SU-DHL-6 (cell line): ENCODE results near the gene PIGT.

Experiments
- H2AFZ ChIP-seq: fragments of 200-600 bp; sonication (generic); 2 replicates; pipeline ENCODE4 v1.6.1; 2014; ENCODE audit warnings: low read depth, mild to moderate bottlenecking, moderate library complexity, mixed read lengths, antibody characterized with exemption, low read length; ENCODE audit not compliant: severe bottlenecking
- H3F3A ChIP-seq: fragments of 200-600 bp; shearing (Covaris generic); 2 replicates; pipeline ENCODE4 v1.6.0; 2016; ENCODE audit warnings: antibody characterized with exemption, mild to moderate bottlenecking; ENCODE audit not compliant: insufficient read depth
- H3K27ac ChIP-seq: fragments of 200-600 bp; sonication (generic); 2 replicates; pipeline ENCODE4 v1.5.1; 2016; ENCODE audit warnings: low read depth, mild to moderate bottlenecking, low read length, moderate library complexity, mixed read lengths
- H3K27me3 ChIP-seq: fragments of 200-600 bp; sonication (generic), shearing (Covaris generic); 2 replicates; pipeline ENCODE4 v1.6.0; 2014; ENCODE audit warnings: mild to moderate bottlenecking, low read length
- H3K36me3 ChIP-seq: fragments of 200-600 bp; sonication (generic); 2 replicates; pipeline ENCODE4 v1.6.1; 2014; ENCODE audit warnings: mild to moderate bottlenecking, low read length, mixed read lengths
- H3K4me2 ChIP-seq: fragments of 300-600, 200-600 bp; shearing (Covaris generic), sonication (generic); 2 replicates; pipeline ENCODE4 v1.6.0; 2014; ENCODE audit warnings: low read length, low read depth, mild to moderate bottlenecking; ENCODE audit not compliant: poor library complexity, severe bottlenecking
- H3K4me3 ChIP-seq: fragments of 200-600 bp; sonication (generic); 2 replicates; pipeline ENCODE4 v1.5.1; 2014; ENCODE audit warnings: antibody characterized with exemption, low read length, mild to moderate bottlenecking, mixed read lengths; ENCODE audit not compliant: insufficient read depth, poor library complexity, severe bottlenecking
- H3K79me2 ChIP-seq: fragments of 200-600 bp; sonication (generic); 2 replicates; pipeline ENCODE4 v1.6.1; 2014; ENCODE audit warnings: mild to moderate bottlenecking, low read length, moderate library complexity; ENCODE audit not compliant: insufficient read depth
- H3K9ac ChIP-seq: fragments of 200-600 bp; sonication (generic); 2 replicates; pipeline ENCODE4 v1.7.0; 2014; ENCODE audit warnings: mild to moderate bottlenecking, low read length
- H3K9me2 ChIP-seq: fragments of 200-600 bp; sonication (generic); replicated peaks from 2 replicates; pipeline ENCODE4 v1.6.1; 2014; ENCODE audit warnings: low read length; ENCODE audit not compliant: insufficient read depth
- H3K9me3 ChIP-seq: fragments of 200-600 bp; sonication (generic); 2 replicates; pipeline ENCODE4 v1.6.1; 2014; ENCODE audit warnings: low read length, mixed read lengths; ENCODE audit not compliant: insufficient read depth
- H4K20me1 ChIP-seq: fragments of 200-600 bp; sonication (generic); 2 replicates; pipeline ENCODE4 v1.6.1; 2014; ENCODE audit warnings: low read depth, mild to moderate bottlenecking, antibody characterized with exemption, low read length, moderate library complexity, mixed read lengths
- EZH2phosphoT487 ChIP-seq: fragments of 200-600 bp; sonication (generic), shearing (Covaris generic); conservative IDR thresholded peaks from 2 replicates; pipeline ENCODE4 v1.6.1; 2018; ENCODE audit warnings: mild to moderate bottlenecking, antibody characterized with exemption, low read length, moderate library complexity, mixed read lengths
- TF ChIP-seq, protein P1 (sequence below): fragments of 200-600 bp; sonication (generic); IDR thresholded peaks from one replicate; pipeline ENCODE4 v1.5.1; 2017; ENCODE audit warnings: antibody characterized with exemption, mild to moderate bottlenecking, low read length, moderate library complexity; ENCODE audit not compliant: insufficient read depth, poor library complexity, severe bottlenecking

Gene PIGT

DNA sequence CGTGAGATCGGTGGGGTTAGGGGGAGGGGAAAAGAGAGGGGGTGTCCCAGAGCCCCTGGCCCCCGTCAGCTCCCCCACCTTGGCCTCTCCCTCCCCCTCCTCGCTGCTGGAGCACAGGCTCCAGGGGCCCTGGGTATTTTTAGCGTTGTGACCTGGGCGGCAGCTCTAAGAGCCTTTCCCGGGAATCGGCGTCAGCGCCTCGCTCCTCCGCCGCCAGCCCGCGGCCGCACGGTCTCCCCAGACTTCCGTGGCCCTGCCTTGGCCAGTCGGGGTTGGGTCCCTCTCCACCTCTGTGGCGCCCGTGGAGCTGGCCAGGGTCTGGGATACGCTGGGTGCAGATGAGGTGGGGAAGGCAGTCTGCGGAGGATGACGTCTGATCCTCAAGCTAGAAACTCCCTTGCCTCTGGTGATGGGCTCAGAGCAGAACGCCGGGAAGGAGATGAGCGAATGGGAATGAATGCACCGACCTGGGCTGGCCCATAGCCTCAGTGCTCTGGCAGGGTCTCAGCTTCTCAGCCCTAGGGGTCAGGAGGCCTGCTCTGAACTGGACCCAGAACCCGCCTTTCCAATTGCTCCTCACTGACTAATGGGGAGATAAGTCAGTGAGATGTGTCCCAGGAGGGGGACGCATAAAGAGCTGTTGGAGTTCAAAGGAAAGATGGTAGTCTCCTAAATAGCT, 8.7 kb upstream of the PIGT start:
- no peaks in the 10 kb centered on the region for H3K9me3 ChIP-seq
- no peak overlapping the region for H3K4me3 ChIP-seq
- no peak for TF ChIP-seq EZH2phosphoT487
- TF ChIP-seq, protein P1, sequence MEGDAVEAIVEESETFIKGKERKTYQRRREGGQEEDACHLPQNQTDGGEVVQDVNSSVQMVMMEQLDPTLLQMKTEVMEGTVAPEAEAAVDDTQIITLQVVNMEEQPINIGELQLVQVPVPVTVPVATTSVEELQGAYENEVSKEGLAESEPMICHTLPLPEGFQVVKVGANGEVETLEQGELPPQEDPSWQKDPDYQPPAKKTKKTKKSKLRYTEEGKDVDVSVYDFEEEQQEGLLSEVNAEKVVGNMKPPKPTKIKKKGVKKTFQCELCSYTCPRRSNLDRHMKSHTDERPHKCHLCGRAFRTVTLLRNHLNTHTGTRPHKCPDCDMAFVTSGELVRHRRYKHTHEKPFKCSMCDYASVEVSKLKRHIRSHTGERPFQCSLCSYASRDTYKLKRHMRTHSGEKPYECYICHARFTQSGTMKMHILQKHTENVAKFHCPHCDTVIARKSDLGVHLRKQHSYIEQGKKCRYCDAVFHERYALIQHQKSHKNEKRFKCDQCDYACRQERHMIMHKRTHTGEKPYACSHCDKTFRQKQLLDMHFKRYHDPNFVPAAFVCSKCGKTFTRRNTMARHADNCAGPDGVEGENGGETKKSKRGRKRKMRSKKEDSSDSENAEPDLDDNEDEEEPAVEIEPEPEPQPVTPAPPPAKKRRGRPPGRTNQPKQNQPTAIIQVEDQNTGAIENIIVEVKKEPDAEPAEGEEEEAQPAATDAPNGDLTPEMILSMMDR: no peak
- H3K27ac ChIP-seq: no peak overlapping the region
- no peak overlapping the region for H3K9ac ChIP-seq
- H3K4me2 ChIP-seq: no peak overlapping the region
- no peaks in the 10 kb centered on the region; the same call in 1 of the 2 replicates for H3K27me3 ChIP-seq
- no peak overlapping the region for H2AFZ ChIP-seq
- H3K9me2 ChIP-seq: no peaks in the 10 kb centered on the region
- no peaks in the 10 kb centered on the region for H4K20me1 ChIP-seq
- no peaks in the 10 kb centered on the region for H3F3A ChIP-seq
- no peaks in the 10 kb centered on the region for H3K79me2 ChIP-seq
- H3K36me3 ChIP-seq: no peaks in the 10 kb centered on the region

DNA sequence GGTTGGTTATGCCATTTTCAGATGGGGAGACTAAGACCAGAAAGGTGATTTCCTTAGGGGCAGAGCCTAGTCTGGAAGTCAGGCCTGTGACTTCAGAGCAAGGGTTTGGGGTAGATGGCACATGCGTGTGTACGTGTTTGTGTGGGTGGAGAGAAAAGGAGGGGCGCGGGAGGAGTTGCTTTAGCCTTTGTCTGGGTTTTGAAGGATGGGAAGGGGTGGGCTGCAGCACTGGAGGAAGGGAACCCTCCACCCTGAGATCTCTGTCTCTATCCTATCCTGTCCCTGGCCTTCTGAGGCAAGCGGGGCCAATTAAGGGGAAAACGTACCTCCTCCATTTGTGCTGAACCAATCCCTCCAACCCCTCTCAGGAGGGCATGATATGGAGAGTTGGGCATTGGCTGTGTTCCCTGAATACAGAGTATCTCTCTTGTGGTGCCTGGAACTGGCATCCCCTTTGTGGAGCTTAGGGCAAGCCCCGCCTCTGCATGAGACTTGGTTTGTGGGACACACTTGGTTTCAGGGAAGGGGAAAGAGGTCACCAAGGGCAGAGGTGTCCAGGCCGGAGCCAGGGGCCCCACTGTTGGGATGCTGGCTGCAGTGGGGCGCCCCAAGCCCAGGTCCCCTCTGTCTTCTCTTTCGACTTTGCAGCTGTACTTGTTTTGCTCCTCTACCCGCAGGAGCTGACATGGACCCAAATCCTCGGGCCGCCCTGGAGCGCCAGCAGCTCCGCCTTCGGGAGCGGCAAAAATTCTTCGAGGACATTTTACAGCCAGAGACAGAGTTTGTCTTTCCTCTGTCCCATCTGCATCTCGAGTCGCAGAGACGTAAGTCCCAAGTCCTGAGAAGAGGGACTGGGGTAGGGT, 7.9 kb upstream of the PIGT start, which contains the start of gene DBNDD2:
TSS of gene DBNDD2 (plus strand) at position 507 of the 863 bp plus-strand sequence. CDS start at position 686, 179 bp downstream.
- H3K27me3 ChIP-seq: no peaks in the 10 kb centered on the region; the same call in 1 of the 2 replicates
- H3K79me2 ChIP-seq: no peaks in the 10 kb centered on the region
- no peaks in the 10 kb centered on the region for H3K9me2 ChIP-seq
- no peak within 1 kb of the TSS for H3K27ac ChIP-seq
- no peaks in the 10 kb centered on the region for H3K36me3 ChIP-seq
- no peak within 1 kb of the TSS for H3K9ac ChIP-seq
- TF ChIP-seq, protein P1: no peak
- TF ChIP-seq EZH2phosphoT487: no peak
- H3K4me3 ChIP-seq: no peak within 1 kb of the TSS
- H3K4me2 ChIP-seq: no peak within 1 kb of the TSS
- no peaks in the 10 kb centered on the region for H3K9me3 ChIP-seq
- no peaks in the 10 kb centered on the region for H3F3A ChIP-seq
- no peak within 1 kb of the TSS for H2AFZ ChIP-seq
- no peaks in the 10 kb centered on the region for H4K20me1 ChIP-seq

DNA sequence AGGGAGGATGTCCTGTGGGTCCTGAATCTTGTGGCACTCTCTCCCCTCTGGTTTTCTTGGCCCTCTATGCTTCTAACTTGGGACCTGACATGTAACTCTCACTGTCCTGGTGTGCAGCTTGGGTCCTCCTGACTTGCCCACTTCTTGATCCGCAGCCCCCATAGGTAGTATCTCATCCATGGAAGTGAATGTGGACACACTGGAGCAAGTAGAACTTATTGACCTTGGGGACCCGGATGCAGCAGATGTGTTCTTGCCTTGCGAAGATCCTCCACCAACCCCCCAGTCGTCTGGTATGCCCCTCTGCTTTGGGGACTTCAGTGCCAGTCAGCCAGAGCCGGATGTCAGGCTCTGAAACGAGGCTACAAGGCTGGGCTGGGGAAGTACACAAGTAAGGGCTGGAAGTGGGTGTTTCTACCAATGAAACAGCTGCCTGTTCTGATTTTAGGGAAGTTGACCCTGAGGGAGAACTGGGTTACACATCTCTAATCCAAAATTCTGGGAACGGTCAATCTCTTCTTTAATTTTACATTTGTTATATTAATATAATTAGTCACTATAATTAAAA, 7.2 kb upstream of the PIGT start:
- no peaks in the 10 kb centered on the region for H3K9me2 ChIP-seq

More for the DNA sequence above, 7.2 kb upstream of the PIGT start:
- H3K9ac ChIP-seq: no peak overlapping the region
- H3K79me2 ChIP-seq: no peaks in the 10 kb centered on the region
- no peaks in the 10 kb centered on the region for H3F3A ChIP-seq
- H3K9me3 ChIP-seq: no peaks in the 10 kb centered on the region
- H2AFZ ChIP-seq: no peak overlapping the region
- no peaks in the 10 kb centered on the region for H4K20me1 ChIP-seq
- TF ChIP-seq, protein P1: no peak
- TF ChIP-seq EZH2phosphoT487: no peak
- no peaks in the 10 kb centered on the region for H3K36me3 ChIP-seq
- H3K27me3 ChIP-seq: no peaks in the 10 kb centered on the region; the same call in 1 of the 2 replicates
- H3K27ac ChIP-seq: no peak overlapping the region
- H3K4me2 ChIP-seq: no peak overlapping the region
- no peak overlapping the region for H3K4me3 ChIP-seq
